ENCODE data around the gene SLC11A2. TPM values are rescaled to one million over a fixed set of nuclear protein-coding genes. Genes with fewer than 3 reads are reported as not detected.
"Not testable (repeated sequence)": the region's sequence is repeated elsewhere in the genome, so short reads cannot be mapped to it uniquely, and the experiment has no call there.

The SLC11A2 gene
- total and polyA plus RNA-seq, 2 of the 8 experiments (the other 6 are each of a cell fraction or from before 2014, with no cell fraction given): 55.0 to 61.5 TPM

- H3K9ac ChIP-seq (replicated peaks in 1 of 4; ENCODE audit: extremely low read depth in 1 of 4, low read depth in 3 of 4, low read length in 3 of 4); H3K14ac ChIP-seq (ENCODE audit: insufficient read length); H3K9me3 ChIP-seq (ENCODE audit: insufficient read depth in 2 of 2, low read depth in 1 of 2, low read length in 1 of 2); H4K5ac ChIP-seq (ENCODE audit: insufficient read length, low read depth, low read length); H3K36me3 ChIP-seq (ENCODE audit: control insufficient read depth in 2 of 4, insufficient read depth in 4 of 4, low read length in 3 of 4); H2BK5ac ChIP-seq (ENCODE audit: low read depth, low read length); H2BK20ac ChIP-seq (ENCODE audit: low read length); H4K91ac ChIP-seq (replicated peaks; ENCODE audit: insufficient read length, low read length); H3K27me3 ChIP-seq (replicated peaks in 1 of 4; ENCODE audit: control insufficient read depth in 3 of 4, extremely low read depth in 1 of 4, insufficient read depth in 3 of 4, low read length in 3 of 4); H3K23me2 ChIP-seq (ENCODE audit: low read depth, low read length); H3K4me3 ChIP-seq (ENCODE audit: extremely low read depth in 1 of 4, insufficient read depth in 2 of 4, low read depth in 3 of 4, low read length in 4 of 4); H3K4me1 ChIP-seq (replicated peaks in 1 of 4; ENCODE audit: control insufficient read depth in 3 of 4, insufficient read depth in 4 of 4, low read length in 3 of 4); H3K4me2 ChIP-seq (ENCODE audit: insufficient read depth in 1 of 2, low read depth in 2 of 2, low read length in 2 of 2); H3K56ac ChIP-seq (replicated peaks; ENCODE audit: insufficient read length, low read depth, low read length); H3K18ac ChIP-seq (ENCODE audit: extremely low read depth, low read length); H2AK5ac ChIP-seq (ENCODE audit: low read depth, low read length); H2BK120ac ChIP-seq (replicated peaks; ENCODE audit: low read depth, low read length); H4K8ac ChIP-seq (ENCODE audit: extremely low read depth, insufficient read depth, low read length); H3K79me1 ChIP-seq (ENCODE audit: low read depth, low read length); H4K20me1 ChIP-seq (replicated peaks in 1 of 2; ENCODE audit: control insufficient read depth in 1 of 2, insufficient read depth in 2 of 2, low read length in 2 of 2); H3K23ac ChIP-seq (ENCODE audit: insufficient read length); H3K79me2 ChIP-seq (ENCODE audit: control insufficient read depth in 1 of 2, insufficient read depth in 2 of 2, low read length in 2 of 2); POLR2A ChIA-PET (ENCODE audit: partially characterized antibody); FAIRE-seq; H3K4ac ChIP-seq (replicated peaks; ENCODE audit: insufficient read length, low read depth, low read length); H3K27ac ChIP-seq (ENCODE audit: low read depth, low read length); DNase-seq (ENCODE audit: low read depth in 1 of 2, low spot score in 2 of 2); H2BK12ac ChIP-seq (ENCODE audit: low read depth, low read length); H2AFZ ChIP-seq (ENCODE audit: low read length); H2BK15ac ChIP-seq (ENCODE audit: low read length): not testable (repeated sequence)
- CTCF ChIA-PET (ENCODE audit: partially characterized antibody): interaction anchor here (1.0 kb wide), 1 partner anchor 128 kb away, joined by 4 read pairs; no protein-coding TSS in a partner anchor
- 100% methylated on average over 2 of the region's 2 CpGs; no CpG with 5 or more reads in 1 of the 2 experiments for WGBS, 2 experiments (ENCODE audit: extremely low coverage in 1 of 2, insufficient coverage in 1 of 2, insufficient read length in 1 of 2, insufficient replicate concordance in 2 of 2, low coverage in 1 of 2, low lambda C conversion rate in 2 of 2, missing lambda C conversion rate in 1 of 2)
These were observed 71.4 kb downstream of the SLC11A2 start for GRCh38 chr12:50954789-50955188.

Measured in H1 (cell line).